SK-N-SH treated with all-trans-retinoic acid at 6 μM for 48 hours (cell line): ENCODE data around the gene GET3.

Experiments used
- ATAC-seq: fragments of 200-7000 bp; cut with Tn5 transposase; 3 replicates; pipeline ENCODE4 v1.9.1; 2020; ENCODE audit warnings: mild to moderate bottlenecking, moderate library complexity
- ARNTL ChIP-seq: fragments of 450-650 bp; formaldehyde crosslinking; IDR thresholded peaks from 2 replicates; pipeline ENCODE4 v1.5.0; 2020; ENCODE audit warnings: low read depth, mild to moderate bottlenecking, moderate library complexity, borderline replicate concordance
- BACH2 ChIP-seq: fragments of 250-450 bp; sonication (Bioruptor Pico); IDR thresholded peaks from 2 replicates; pipeline ENCODE4 v1.9.0; 2021; ENCODE audit warnings: mild to moderate bottlenecking, borderline replicate concordance
- CREB5 ChIP-seq: fragments of 250-450 bp; sonication (Bioruptor Pico); IDR thresholded peaks from 2 replicates; pipeline ENCODE4 v1.5.1; 2020; ENCODE audit warnings: low read depth, mild to moderate bottlenecking, moderate library complexity
- CSDC2 ChIP-seq: fragments of 250-450 bp; sonication (Bioruptor Pico); IDR thresholded peaks from 2 replicates; pipeline ENCODE4 v1.5.0; 2020; ENCODE audit warnings: mild to moderate bottlenecking, moderate library complexity
- CSRNP3 ChIP-seq: fragments of 250-450 bp; sonication (Bioruptor Pico); IDR thresholded peaks from 2 replicates; pipeline ENCODE4 v1.5.1; 2021; ENCODE audit warnings: mild to moderate bottlenecking, moderate library complexity
- ESRRG ChIP-seq: fragments of 250-450 bp; sonication (Bioruptor Pico); IDR thresholded peaks from 2 replicates; pipeline ENCODE4 v1.6.1; 2021; ENCODE audit warnings: mild to moderate bottlenecking
- GLIS3 ChIP-seq: fragments of 250-450 bp; sonication (Bioruptor Pico); IDR thresholded peaks from 2 replicates; pipeline ENCODE4 v1.5.0; 2020; ENCODE audit warnings: mild to moderate bottlenecking, moderate library complexity
- ISL1 ChIP-seq: fragments of 250-450 bp; sonication (Bioruptor Pico); IDR thresholded peaks from 2 replicates; pipeline ENCODE4 v2.1.2; 2022; ENCODE audit warnings: mild to moderate bottlenecking, moderate library complexity
- OSR1 ChIP-seq: fragments of 250-450 bp; sonication (Bioruptor Pico); IDR thresholded peaks from 2 replicates; pipeline ENCODE4 v1.8.0; 2022; ENCODE audit warnings: moderate library complexity, mild to moderate bottlenecking, inconsistent platforms
- PATZ1 ChIP-seq: fragments of 250-450 bp; sonication (Bioruptor Pico); IDR thresholded peaks from 2 replicates; pipeline ENCODE4 v1.8.0; 2020; ENCODE audit warnings: mild to moderate bottlenecking, moderate library complexity, borderline replicate concordance
- PPARA ChIP-seq: fragments of 250-450 bp; sonication (Bioruptor Pico); IDR thresholded peaks from 2 replicates; pipeline ENCODE4 v1.5.0; 2020; ENCODE audit warnings: mild to moderate bottlenecking, borderline replicate concordance
- SNAI2 ChIP-seq: fragments of 250-450 bp; sonication (Bioruptor Pico); IDR thresholded peaks from 2 replicates; pipeline ENCODE4 v1.5.0; 2020; ENCODE audit warnings: mild to moderate bottlenecking, moderate library complexity
- TCF4 ChIP-seq: fragments of 250-450 bp; sonication (Bioruptor Pico); IDR thresholded peaks from 2 replicates; pipeline ENCODE4 v1.8.0; 2021; ENCODE audit warnings: mild to moderate bottlenecking, moderate library complexity, borderline replicate concordance
- TOX ChIP-seq: fragments of 250-450 bp; sonication (Bioruptor Pico); IDR thresholded peaks from 2 replicates; pipeline ENCODE4 v1.8.0; 2021; ENCODE audit warnings: mild to moderate bottlenecking, moderate library complexity, borderline replicate concordance
- ZC3H10 ChIP-seq: fragments of 250-450 bp; sonication (Bioruptor Pico); IDR thresholded peaks from 2 replicates; pipeline ENCODE4 v1.5.1; 2021; ENCODE audit warnings: mild to moderate bottlenecking, moderate library complexity
- ZFP3 ChIP-seq: fragments of 250-450 bp; sonication (Bioruptor Pico); IDR thresholded peaks from 2 replicates; pipeline ENCODE4 v1.5.0; 2020; ENCODE audit warnings: mild to moderate bottlenecking, moderate library complexity
- ZFP30 ChIP-seq: fragments of 450-650 bp; formaldehyde crosslinking; IDR thresholded peaks from 2 replicates; pipeline ENCODE4 v1.5.0; 2022; ENCODE audit warnings: mild to moderate bottlenecking, moderate library complexity
- ZNF565 ChIP-seq: fragments of 450-650 bp; formaldehyde crosslinking; conservative IDR thresholded peaks from 2 replicates; pipeline ENCODE4 v1.5.0; 2020; ENCODE audit warnings: low read depth, mild to moderate bottlenecking, moderate library complexity
- ZNF70 ChIP-seq: fragments of 450-650 bp; formaldehyde crosslinking; IDR thresholded peaks from 2 replicates; pipeline ENCODE4 v1.5.0; 2020; ENCODE audit warnings: mild to moderate bottlenecking, moderate library complexity
- ZNF8 ChIP-seq: fragments of 450-650 bp; formaldehyde crosslinking; IDR thresholded peaks from 2 replicates; pipeline ENCODE4 v1.5.0; 2020; ENCODE audit warnings: mild to moderate bottlenecking, moderate library complexity
- TF ChIP-seq, protein P1 (sequence below): fragments of 250-450 bp; sonication (Bioruptor Pico); IDR thresholded peaks from 2 replicates; pipeline ENCODE4 v1.8.0; 2021; ENCODE audit warnings: low read depth, mild to moderate bottlenecking, moderate library complexity, borderline replicate concordance

Gene GET3

GRCh38 chr19:12715102-12715501, 22.2 kb upstream of the GET3 start:
- TF ChIP-seq ESRRG (CRISPR knock-in tag), result no peak
- no peak for TF ChIP-seq OSR1 (CRISPR knock-in tag)
- no peak for TF ChIP-seq ISL1 (CRISPR knock-in tag)
- no peak for TF ChIP-seq CSDC2 (CRISPR knock-in tag)
- TF ChIP-seq ARNTL (CRISPR knock-in tag), result no peak
- no peak for TF ChIP-seq TOX
- TF ChIP-seq, protein P1, sequence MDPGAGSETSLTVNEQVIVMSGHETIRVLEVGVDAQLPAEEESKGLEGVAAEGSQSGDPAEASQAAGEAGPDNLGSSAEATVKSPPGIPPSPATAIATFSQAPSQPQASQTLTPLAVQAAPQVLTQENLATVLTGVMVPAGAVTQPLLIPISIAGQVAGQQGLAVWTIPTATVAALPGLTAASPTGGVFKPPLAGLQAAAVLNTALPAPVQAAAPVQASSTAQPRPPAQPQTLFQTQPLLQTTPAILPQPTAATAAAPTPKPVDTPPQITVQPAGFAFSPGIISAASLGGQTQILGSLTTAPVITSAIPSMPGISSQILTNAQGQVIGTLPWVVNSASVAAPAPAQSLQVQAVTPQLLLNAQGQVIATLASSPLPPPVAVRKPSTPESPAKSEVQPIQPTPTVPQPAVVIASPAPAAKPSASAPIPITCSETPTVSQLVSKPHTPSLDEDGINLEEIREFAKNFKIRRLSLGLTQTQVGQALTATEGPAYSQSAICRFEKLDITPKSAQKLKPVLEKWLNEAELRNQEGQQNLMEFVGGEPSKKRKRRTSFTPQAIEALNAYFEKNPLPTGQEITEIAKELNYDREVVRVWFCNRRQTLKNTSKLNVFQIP, result no peak
- TF ChIP-seq SNAI2 (CRISPR knock-in tag), result no peak
- TF ChIP-seq ZNF8, result no peak
- TF ChIP-seq ZFP3, result no peak
- TF ChIP-seq PPARA (CRISPR knock-in tag), result no peak
- TF ChIP-seq ZNF565 (CRISPR knock-in tag), result no peak
- no peak for TF ChIP-seq BACH2 (CRISPR knock-in tag)
- TF ChIP-seq ZNF70 (CRISPR knock-in tag), result no peak
- TF ChIP-seq PATZ1, result no peak
- no peak for TF ChIP-seq CREB5
- ATAC-seq, result no peak

GRCh38 chr19:12715929-12716328, 21.4 kb upstream of the GET3 start:
- no peak for ATAC-seq
- TF ChIP-seq PATZ1, result no peak
- TF ChIP-seq GLIS3, result no peak
- no peak for TF ChIP-seq CSRNP3

DNA sequence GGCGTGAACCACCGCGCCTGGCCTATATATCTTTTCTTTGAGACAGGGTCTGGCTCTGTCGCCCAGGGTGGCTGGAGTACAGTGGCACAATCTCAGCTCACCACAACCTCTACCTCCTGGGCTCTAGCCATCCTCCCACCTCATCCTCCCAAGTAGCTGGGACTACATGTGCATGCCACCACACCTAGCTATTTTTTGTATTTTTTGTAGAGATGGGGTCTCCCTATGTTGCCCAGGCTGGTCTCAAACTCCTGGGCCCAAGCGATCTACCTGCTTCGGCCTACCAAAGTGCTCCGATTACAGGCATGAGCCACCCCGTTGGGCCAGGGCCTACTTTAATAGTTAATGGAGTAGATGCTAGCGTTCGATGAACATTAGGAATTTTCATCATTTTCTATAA, 17.0 kb upstream of the GET3 start:
- TF ChIP-seq ZNF70 (CRISPR knock-in tag) (no peak), PATZ1 (no peak), ZFP30 (CRISPR knock-in tag) (no peak), OSR1 (CRISPR knock-in tag) (no peak), PPARA (CRISPR knock-in tag) (no peak), BACH2 (CRISPR knock-in tag) (no peak), CSDC2 (CRISPR knock-in tag) (no peak), TOX (no peak), ISL1 (CRISPR knock-in tag) (no peak), ZC3H10 (CRISPR knock-in tag) (no peak), ESRRG (CRISPR knock-in tag) (no peak), ZNF565 (CRISPR knock-in tag) (no peak), TCF4 (no peak), ZFP3 (no peak), GLIS3 (no peak)
- TF ChIP-seq, protein P1, result no peak
- TF ChIP-seq, all 23 proteins: peak for 0
- no peak for ATAC-seq
